ENCODE measurements around the gene WDR37.
A peak's percentile ranks its signal among the peaks of the same experiment; 100 is the strongest.
"Not testable (repeated sequence)": the region's sequence is repeated elsewhere in the genome, so short reads cannot be mapped to it uniquely, and the experiment has no call there.

The WDR37 gene

GRCh38 chr10:1043532-1043995 is 12.6 kb upstream of the WDR37 start:
- no peak for DNase-seq (ENCODE audit: low spot score)

- no peak for DNase-seq (ENCODE audit: low spot score)
Observed at GRCh38 chr10:1044146-1044545, 12.0 kb upstream of the WDR37 start.

GRCh38 chr10:1044964-1045363 is 11.2 kb upstream of the WDR37 start:
- DNase-seq (ENCODE audit: low spot score) = no peak

GRCh38 chr10:1045415-1045814 is 10.8 kb upstream of the WDR37 start:
- no peak for DNase-seq (ENCODE audit: low spot score)

- no peak for DNase-seq (ENCODE audit: low spot score)
Observed at GRCh38 chr10:1047937-1048336, 8.2 kb upstream of the WDR37 start.

- DNase-seq (ENCODE audit: low spot score) = no peak
Observed at GRCh38 chr10:1048349-1048731, 7.8 kb upstream of the WDR37 start.

- DNase-seq (ENCODE audit: low spot score) = peak; percentile 91
Observed at GRCh38 chr10:1048732-1049424, 7.3 kb upstream of the WDR37 start, which contains the start of gene IDI1. IDI1 (minus strand) TSS chr10:1049119; CDS start chr10:1049003, 116 bp downstream.

- DNase-seq (ENCODE audit: low spot score) = no peak
Observed at GRCh38 chr10:1049425-1049958, 6.7 kb upstream of the WDR37 start.

- no peak for DNase-seq (ENCODE audit: low spot score)
Observed at GRCh38 chr10:1050145-1050544, 6.0 kb upstream of the WDR37 start.

GRCh38 chr10:1050554-1050953 is 5.6 kb upstream of the WDR37 start:
- DNase-seq (ENCODE audit: low spot score) = peak; percentile 45

- DNase-seq (ENCODE audit: low spot score) = no peak
Observed at GRCh38 chr10:1054684-1055083, 1.5 kb upstream of the WDR37 start.

- DNase-seq (ENCODE audit: low spot score) = no peak
Observed at GRCh38 chr10:1057106-1057657, 997 bp downstream of the WDR37 start.

GRCh38 chr10:1058017-1058416 is 1.8 kb downstream of the WDR37 start:
- no peak for DNase-seq (ENCODE audit: low spot score)

- no peak for DNase-seq (ENCODE audit: low spot score)
Observed at GRCh38 chr10:1059902-1060301, 3.7 kb downstream of the WDR37 start.

- no peak for DNase-seq (ENCODE audit: low spot score)
Observed at GRCh38 chr10:1061930-1062774, 6.0 kb downstream of the WDR37 start.

GRCh38 chr10:1063232-1063865 is 7.2 kb downstream of the WDR37 start:
- no peak for DNase-seq (ENCODE audit: low spot score)

- DNase-seq (ENCODE audit: low spot score) = no peak
Observed at GRCh38 chr10:1064964-1065247, 8.7 kb downstream of the WDR37 start.

- DNase-seq (ENCODE audit: low spot score) = not testable (repeated sequence)
Observed at GRCh38 chr10:1066734-1067133, 10.5 kb downstream of the WDR37 start.

- no peak for DNase-seq (ENCODE audit: low spot score)
Observed at GRCh38 chr10:1068380-1069361, 12.5 kb downstream of the WDR37 start.

GRCh38 chr10:1070919-1071318 is 14.7 kb downstream of the WDR37 start:
- DNase-seq (ENCODE audit: low spot score) = no peak

GRCh38 chr10:1074052-1074747 is 18.0 kb downstream of the WDR37 start:
- DNase-seq (ENCODE audit: low spot score) = no peak

Data from HuH-7.5 (cell line).